GM21529 (cell line): ENCODE data around the gene KDM4E.
"Not testable (repeated sequence)": the region's sequence is repeated elsewhere in the genome, so short reads cannot be mapped to it uniquely, and the experiment has no call there.

Experiments used
- ATAC-seq: cut with Tn5 transposase; IDR thresholded peaks from one replicate; pipeline ENCODE4 v1.9.1; 2021; ENCODE audit not compliant: unreplicated experiment

The KDM4E gene

DNA sequence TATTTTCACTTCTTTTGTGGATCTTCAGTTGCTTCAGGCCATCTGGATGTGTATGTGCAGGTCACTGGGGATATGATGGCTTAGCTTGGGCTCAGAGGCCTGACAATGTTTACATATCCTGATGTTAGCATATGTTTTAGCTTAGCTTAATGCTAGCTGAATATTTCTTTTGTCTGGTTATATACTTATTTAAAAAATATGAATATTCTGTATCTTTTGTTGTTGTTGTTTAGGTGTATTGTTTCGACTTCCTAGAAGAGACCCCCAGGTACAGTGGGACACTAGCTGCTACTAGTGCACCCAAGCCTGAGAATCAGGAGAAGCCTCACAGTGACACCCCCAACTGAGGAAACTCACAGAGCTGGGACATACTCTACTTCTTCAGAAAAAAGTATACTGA, at the start of gene KDM4E:
TSS of gene KDM4E (plus strand) at position 301 of the 400 bp plus-strand sequence. CDS start 300 bp downstream, outside the sequence.
- no peak for ATAC-seq

DNA sequence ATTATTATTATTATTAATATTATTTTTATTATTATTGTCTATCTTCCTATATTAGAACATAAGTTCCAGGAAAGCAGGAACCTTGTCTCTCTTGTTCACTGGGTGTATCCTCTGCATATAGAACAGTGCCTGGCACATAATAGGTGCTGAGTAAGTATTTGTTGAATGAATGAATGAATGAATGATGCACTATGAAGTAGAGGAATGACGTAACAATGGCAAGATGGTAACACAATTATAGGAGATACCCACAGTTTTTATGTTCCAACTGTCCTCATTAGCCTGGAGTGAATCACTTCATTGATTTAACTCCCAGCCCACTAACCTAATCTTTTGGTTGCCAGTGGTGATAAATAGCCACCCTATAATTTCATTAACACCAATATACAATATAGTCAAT, 49.5 kb upstream of the KDM4E start:
- ATAC-seq: no peak

GRCh38 chr11:94987378-94987777, 37.7 kb upstream of the KDM4E start:
- ATAC-seq: no peak

GRCh38 chr11:94988748-94989147, 36.3 kb upstream of the KDM4E start:
- no peak for ATAC-seq

- ATAC-seq: no peak
These were observed 31.6 kb upstream of the KDM4E start for GRCh38 chr11:94993400-94993943.

- no peak for ATAC-seq
These were observed 27.6 kb upstream of the KDM4E start for GRCh38 chr11:94997437-94997836.

GRCh38 chr11:94998285-94998684, 26.8 kb upstream of the KDM4E start:
- no peak for ATAC-seq

DNA sequence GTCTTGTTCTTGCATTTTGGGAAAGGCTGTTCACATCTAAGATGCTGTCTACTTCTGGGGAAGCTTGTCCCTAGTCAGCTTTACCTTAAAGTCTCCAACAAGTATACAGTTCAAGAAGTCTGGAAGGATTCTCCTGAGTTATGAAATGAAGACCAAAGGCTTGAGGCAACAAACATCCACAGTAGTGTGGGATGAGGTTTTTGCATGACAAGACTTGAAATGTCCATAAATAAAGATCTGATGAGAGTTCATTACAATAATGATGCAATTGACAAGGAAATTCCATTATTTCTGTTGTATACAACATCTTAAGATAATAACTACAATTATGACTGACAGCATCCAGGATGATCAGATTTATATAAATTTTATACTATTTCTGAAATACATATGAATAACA, 21.3 kb upstream of the KDM4E start:
- ATAC-seq: no peak

DNA sequence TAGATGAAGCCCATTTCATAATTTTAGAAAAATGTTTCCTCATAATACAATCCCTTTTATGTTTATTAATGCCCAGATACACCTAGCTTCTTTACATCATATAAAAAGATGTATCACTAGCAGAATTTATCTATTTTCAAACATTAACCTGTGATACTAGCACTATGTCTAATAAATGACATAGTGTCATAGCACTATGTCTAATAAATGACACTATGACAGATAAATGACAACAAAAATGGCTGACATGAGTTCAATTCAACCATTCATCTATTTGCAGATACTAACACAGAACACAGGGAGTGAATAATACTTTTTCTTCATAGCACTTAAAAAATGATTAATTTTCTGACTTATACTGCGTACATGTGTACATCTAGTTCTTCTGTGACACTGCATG, 19.4 kb upstream of the KDM4E start:
- ATAC-seq: no peak

GRCh38 chr11:95011376-95011775, 13.7 kb upstream of the KDM4E start:
- ATAC-seq: no peak

DNA sequence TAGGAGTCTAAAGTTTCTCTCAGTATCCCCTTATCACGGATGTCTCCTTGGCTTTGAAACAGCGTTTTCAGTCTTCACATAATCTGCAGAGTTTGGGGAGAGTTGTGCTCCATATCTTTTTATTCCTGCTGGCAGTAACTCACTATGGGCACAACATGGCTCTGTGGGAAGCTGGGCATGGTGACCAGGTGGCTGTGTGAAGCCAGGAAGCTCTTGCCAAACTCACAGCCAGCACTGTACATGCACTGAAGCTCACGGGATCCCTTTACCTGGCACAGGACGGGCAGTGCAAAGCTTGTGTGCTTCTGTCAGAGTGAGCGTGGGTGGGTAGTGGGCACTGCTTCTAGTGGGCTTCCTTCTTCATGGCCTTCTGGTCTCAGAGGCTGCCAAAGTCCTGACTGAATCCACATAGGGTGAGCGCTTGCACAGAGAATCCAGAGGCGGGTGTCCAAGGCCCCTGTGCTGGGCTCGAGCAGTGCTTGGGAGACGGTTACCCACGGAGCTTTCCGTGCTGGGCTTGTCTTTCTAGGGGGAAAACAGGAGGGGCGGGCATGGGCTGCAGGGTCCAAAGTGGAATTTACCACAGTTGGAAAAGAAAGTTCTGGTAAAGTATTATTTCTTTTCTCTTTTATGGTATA, 10.8 kb upstream of the KDM4E start:
- ATAC-seq: no peak

- no peak for ATAC-seq
These were observed 8.9 kb upstream of the KDM4E start for GRCh38 chr11:95016139-95016538.

GRCh38 chr11:95021468-95021867, 3.6 kb upstream of the KDM4E start:
- not testable (repeated sequence) for ATAC-seq

GRCh38 chr11:95025594-95025993, 536 bp downstream of the KDM4E start:
- not testable (repeated sequence) for ATAC-seq

- no peak for ATAC-seq
These were observed 3.3 kb downstream of the KDM4E start for GRCh38 chr11:95028357-95028756.

DNA sequence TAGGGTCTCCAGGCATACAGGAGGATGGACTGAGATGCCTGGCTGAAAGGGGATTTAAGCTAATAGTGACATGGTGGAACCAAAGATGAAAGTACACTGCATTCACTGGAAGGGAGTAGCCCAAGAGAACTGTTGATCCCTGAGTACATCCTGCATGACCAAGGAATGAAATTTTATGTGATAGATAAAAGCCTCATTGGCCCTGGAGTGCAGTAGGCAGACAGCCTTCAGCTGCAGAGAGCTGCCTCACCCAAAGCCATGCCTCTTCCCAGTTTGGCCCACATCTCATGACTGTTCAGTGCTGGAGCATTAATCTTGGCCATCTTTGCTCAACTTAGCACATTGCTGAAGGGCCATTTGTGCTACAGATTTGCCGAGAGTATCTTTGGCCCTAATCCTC, 8.0 kb downstream of the KDM4E start:
- no peak for ATAC-seq

- no peak for ATAC-seq
These were observed 10.3 kb downstream of the KDM4E start for GRCh38 chr11:95035316-95035715.

GRCh38 chr11:95037356-95038035, 12.4 kb downstream of the KDM4E start:
- not testable (repeated sequence) for ATAC-seq

DNA sequence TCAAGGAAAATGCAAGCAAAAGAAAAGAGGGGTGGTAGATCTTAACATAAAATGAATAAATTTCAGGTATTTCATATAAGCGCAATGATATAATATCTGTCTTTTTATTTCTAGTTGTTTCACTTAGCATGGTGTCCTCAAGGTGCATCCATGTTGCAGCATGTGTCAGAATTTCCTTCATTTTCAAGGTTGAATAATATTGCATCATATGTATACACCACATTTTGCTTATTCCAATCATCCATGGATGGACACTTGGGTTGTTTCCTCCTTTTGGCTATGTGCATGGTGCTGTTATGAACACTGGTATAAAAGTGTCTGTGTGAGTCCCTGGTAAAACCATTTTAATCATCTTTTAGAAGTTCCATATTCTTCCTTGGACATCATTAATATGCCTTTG, 17.2 kb downstream of the KDM4E start:
- no peak for ATAC-seq

- no peak for ATAC-seq
These were observed 17.8 kb downstream of the KDM4E start for GRCh38 chr11:95042906-95043305.

- no peak for ATAC-seq
These were observed 19.0 kb downstream of the KDM4E start for GRCh38 chr11:95044010-95044409.

- no peak for ATAC-seq
These were observed 20.8 kb downstream of the KDM4E start for GRCh38 chr11:95045812-95046211.
